NCI-H226 (cell line): ENCODE results near the gene TBX4.
"Not testable (repeated sequence)": the region's sequence is repeated elsewhere in the genome, so short reads cannot be mapped to it uniquely, and the experiment has no call there.

Source experiments
- DNase-seq: peaks from one replicate; pipeline ENCODE4 v3.0.0-alpha.2; 2015

TBX4 gene

GRCh38 chr17:61431594-61432311, 20.5 kb upstream of the TBX4 start:
- DNase-seq, result peak; percentile 54

DNA sequence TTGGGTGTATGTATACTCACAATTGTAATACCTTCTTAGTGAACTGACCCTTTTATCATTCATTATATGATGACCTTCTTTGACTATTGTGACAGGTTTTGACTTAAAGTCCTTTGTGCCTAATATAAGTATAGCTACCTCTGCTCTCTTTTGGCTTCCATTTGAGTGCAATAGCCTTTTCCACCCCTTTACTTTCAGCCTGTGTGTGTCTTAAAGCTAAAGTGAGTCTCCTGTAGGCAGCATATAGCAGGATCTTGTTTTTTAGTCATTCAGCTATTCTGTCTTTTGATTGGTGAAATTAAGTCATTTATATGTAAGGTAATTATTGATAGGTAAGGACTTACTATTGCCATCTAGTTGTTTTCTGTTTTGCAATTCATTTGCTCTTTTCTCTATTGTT, 15.9 kb upstream of the TBX4 start:
- DNase-seq, result no peak

- no peak for DNase-seq
Observed at GRCh38 chr17:61436995-61437704, 15.1 kb upstream of the TBX4 start.

DNA sequence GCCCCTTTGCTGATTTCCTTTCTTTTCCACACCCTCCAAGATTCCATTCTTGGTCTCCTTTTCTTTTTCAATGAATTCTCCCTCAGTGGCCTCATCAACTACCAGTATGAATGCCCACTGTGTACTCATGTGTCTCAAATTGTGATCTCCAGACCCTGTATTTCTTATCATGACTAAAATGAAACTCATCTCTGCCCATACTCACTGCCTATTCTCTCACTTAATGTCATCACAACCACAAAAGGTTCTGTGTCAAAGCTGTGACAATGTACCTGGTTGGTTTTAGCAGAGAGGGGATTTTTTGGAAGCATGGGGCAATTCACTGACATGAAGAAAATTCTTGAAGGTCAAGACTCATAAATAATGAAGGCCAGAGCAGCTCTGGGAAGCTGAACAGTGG, 11.5 kb upstream of the TBX4 start:
- no peak for DNase-seq

DNA sequence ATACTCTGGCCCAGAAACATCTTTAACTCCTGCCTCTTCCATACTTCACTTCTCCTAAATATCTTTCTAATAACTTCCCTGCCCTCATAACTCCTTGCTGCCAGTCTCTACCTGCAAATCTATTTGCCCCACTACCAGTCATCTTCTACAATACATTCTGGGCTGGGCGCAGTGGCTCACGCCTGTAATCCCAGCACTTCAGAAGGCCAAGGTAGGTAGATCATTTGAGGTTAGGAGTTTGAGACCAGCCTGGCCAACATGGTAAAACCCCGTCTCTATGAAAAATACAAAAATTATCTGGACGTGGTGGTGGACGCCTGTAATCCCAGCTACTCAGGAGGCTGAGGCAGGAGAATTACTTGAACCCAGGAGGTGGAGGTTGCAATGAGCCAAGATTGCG, 10.7 kb upstream of the TBX4 start:
- DNase-seq, result not testable (repeated sequence)

- no peak for DNase-seq
Observed at GRCh38 chr17:61442136-61442775, 10.0 kb upstream of the TBX4 start.

DNA sequence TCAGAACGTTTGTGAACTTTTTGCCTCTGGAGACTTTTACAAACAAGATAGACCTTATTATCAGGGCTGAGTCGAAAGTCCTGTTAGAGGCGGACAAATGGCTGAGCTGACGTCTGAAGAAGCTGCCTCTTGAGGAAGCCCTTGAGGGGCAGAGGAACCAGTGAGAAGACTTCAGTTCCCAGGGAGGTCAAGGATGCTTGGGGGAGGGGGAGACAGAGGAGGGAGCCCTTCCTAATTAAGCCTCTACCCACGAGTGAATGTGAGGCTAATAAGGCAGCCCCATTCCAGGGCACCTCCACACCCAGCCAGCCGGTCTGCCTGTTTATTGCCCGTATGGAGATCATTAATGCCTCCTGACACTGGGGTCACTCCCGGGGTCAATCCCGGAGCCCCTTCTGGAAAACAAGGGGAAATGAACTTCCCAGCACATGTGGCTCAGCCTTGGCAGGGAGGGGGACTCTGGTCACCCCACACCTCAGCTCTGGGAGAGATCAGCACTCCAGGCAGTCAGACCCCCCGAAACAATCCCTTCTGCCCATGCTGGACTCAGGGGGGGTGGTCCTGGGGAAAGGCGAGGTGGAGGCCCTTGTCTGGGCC, 9.2 kb upstream of the TBX4 start:
- DNase-seq, result no peak

DNA sequence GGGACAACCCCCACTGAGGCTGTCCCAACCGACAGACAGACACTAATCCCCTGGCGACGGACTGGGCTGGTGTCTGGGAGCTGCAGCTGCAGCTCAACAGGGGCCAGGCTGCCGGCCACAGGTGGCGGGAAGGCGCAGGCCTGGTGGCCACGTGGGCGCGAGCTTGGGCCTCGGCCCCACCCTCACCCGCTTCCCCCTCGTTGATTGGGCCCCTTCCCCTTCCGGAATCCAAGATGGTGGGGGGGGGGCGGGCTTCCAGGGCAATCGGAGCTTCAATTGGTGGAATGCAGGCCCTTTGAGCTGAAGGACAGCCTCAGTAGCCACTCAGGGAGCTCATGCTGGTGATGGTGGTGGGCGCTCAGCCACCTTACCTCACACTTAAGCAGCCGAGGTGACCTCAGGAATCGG, 8.7 kb upstream of the TBX4 start:
- DNase-seq, result no peak

DNA sequence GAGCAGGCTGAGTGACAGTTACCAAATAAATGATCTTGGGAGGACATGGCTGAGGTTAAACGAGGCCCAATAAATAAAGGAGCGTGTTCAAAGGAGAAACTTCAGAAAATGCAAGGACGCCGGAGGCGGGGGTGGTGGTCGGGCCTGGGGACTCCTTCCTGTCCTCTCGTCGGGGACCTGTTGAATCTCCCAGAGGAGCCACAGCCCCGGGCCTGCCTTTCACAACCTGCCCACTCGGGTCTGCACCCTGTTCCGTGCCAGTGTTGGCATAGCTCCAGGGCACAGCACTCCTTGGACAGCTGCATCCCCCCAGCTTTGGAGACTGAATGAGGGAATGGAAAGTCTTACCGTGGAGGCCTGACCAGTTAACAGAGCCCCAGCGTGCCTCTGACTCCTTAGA, 8.1 kb upstream of the TBX4 start:
- no peak for DNase-seq

DNA sequence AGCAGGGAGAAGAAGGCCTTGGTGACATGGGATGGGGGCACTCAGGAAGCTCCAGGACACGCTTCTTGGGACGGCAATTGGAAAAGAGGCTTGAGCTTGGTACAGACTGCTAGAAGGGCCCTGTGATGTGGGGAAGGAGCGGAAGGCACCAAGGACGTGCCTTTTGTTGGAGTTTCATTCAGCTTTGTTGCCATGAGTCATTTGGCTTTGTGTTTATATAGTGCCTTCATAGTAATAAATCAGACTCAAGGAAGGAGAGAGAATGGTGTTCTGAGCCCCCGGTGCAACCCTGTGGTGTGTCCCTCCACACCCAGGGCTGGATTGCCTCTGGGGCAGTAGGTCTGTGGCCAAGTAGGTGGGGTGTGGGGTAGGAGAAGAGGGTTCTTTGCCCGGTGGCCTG, 7.4 kb upstream of the TBX4 start:
- DNase-seq, result peak; percentile 5

DNA sequence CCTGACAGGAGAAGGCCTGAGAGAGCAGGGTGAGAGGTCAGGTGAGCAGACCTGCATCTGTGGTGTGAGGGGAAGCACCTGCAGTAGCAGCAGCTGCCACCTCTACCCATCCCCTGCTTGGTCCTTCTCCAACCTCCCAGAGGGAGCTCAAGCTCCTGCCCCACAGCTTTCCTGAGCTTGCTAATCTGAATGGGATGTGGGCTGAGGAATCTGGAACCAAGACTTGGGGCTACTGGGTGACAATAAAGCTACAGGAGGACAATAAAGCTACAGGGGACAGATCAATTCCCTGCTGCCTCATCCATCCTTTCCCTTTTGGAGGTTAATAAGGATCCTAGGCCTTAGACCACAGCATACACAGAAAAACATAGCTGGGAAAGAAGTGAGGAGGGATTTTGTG, 4.9 kb upstream of the TBX4 start:
- no peak for DNase-seq

- no peak for DNase-seq
Observed at GRCh38 chr17:61448042-61448441, 4.2 kb upstream of the TBX4 start.

GRCh38 chr17:61449140-61449539, 3.1 kb upstream of the TBX4 start:
- not testable (repeated sequence) for DNase-seq

DNA sequence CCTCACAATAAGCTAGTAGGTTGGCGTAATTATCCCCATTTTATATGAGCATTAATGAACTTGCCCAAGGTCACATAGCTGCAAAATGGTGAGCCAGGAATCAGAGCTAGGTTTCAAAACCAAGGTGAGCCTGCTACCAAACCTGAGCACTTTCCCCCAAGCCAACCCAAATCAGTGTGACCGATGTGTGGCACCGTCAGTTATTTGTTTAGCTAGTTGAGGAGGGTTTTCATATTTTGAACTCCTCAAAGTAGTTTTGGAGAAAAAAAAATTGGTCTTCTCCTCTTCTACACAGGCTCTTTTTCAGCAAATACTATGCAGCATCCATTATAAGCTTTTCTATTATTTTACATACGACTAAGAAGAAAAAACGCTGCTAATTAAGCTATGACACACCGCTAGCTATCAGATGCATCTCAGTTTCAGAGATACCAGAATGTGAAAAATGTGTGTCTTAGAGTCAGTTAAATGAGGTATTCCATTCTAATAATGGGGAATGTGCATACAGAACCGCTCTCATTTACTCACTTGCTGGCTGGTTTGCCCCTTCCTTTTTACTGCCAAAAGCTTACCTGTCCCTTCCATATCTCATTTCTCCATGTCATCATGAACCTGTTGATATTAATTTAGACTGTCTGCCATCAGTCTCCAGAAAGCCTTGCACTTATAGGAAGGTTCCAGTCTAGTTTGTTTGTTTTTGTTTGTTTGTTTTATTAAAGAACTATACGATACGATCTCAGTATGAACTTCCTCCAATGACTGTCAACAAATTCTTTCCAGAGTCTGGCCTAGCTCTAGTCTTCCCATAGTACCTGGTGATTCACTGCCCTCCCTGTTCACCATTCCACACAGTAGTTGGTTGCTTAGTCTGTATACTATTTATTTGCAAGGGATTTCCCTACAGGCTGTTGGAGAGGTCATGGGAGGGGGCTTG, 2.2 kb upstream of the TBX4 start:
- DNase-seq, result no peak

- no peak for DNase-seq
Observed at GRCh38 chr17:61450641-61451537, 1.3 kb upstream of the TBX4 start.

- no peak for DNase-seq
Observed at GRCh38 chr17:61451538-61452300, 503 bp upstream of the TBX4 start.

- no peak for DNase-seq
Observed at GRCh38 chr17:61453566-61454380, 1.6 kb downstream of the TBX4 start.

- DNase-seq, result no peak
Observed at GRCh38 chr17:61454381-61455323, 2.4 kb downstream of the TBX4 start.
